HG02938 (cell line): ENCODE results near the gene MTHFR.

Experiments
- ATAC-seq: cut with Tn5 transposase; IDR thresholded peaks from one replicate; pipeline ENCODE4 v1.9.1; 2021; ENCODE audit warnings: mild to moderate bottlenecking, moderate library complexity; ENCODE audit not compliant: unreplicated experiment

The MTHFR gene

DNA sequence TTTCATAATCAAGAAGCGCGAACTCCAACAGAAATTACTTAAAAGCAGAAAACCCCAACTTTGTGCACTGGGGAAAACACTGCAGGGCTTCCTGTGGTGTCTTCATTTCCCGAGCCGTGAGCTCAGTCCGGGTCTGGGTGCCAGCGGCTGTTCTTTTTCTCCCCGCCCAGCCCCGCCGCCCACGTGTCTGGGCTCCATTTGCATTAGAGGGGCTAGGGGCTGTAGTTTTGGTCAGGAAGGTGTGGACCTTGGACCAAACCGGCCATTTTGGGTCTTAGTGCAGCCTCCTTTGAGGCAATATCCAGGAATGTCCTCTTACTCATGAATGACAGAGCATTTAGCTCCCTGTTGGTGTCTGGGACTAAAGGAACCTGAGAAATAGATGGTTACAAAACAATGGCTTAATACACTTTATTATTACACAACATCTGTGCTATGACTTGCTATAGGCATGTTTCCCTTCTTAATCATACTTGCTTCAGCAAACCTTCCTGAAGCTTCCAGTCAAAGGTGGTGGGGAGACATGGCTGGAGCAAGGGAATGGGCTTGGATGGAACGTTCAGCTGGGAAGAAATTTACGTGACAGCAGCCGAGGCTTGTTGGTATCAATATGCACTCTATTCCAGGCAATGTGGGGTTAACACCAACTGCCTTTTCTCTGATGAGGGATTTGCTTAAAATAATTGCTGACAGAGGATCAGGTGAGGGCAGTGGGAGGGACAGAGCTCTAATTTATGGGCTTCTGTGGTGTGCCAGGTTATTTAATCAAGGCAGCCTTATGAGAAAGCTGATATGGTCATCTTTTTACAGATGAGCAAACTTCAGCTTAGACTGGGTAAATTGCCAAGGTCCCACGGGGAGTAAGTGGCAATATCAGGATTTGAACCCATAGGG is 68.8 kb downstream of the MTHFR start:
- ATAC-seq, result no peak

DNA sequence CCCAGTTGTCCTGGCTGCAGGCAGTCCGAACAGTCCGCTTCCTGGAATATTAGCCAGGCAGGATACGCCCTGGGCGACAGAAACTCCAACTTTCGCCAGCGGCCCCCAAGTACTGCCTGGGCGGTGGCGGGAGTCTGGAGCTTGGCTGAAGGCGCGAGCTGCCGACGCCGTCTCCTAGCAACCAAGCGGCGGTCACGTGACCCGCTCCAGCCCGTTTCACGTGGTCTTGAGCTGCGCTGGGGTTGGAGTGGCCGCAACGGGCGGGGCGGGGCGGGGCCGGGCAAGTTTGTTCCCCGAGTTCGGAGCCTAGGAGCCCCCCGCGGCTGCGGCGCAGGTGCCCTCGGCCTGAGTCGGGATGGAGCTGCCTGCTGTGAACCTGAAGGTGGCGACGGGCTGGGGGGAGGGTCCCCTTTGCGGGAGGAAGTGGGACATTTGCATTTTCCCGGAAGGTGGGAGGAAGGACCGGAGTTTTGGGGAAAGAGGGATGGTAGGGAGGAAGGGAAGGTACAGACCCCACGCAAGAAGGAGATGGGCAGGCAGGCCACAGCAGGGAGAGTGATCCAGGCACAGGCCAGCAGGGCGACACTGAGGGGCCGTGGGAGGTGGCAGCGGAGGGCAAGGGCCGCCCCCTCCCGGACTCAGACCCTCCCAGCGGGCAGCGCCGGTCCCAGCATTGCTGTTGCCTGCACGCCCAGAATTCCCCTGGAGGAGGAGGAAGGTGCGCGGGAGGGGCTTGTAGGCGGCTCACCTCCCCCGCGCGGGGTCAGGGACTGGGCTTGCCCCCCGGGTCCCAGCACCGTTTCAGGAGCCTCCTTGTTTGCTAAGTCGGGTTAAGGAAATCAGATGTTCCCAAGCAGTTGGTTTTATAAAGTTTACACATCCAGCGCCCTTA is 69.7 kb downstream of the MTHFR start, which contains the start of gene AGTRAP:
Gene AGTRAP, plus strand, starts transcription at position 283 of the 892 bp plus-strand sequence. Its CDS starts 73 bp downstream, at position 356.
- ATAC-seq, result peak; percentile 65
